ENCODE measurements around the gene ZSCAN2. TPM values are rescaled to one million over a fixed set of nuclear protein-coding genes. Genes with fewer than 3 reads are reported as not detected.
A peak's percentile ranks its signal among the peaks of the same experiment; 100 is the strongest.
"Not testable (repeated sequence)": the region's sequence is repeated elsewhere in the genome, so short reads cannot be mapped to it uniquely, and the experiment has no call there.

The ZSCAN2 gene
- total RNA-seq, 2 donors from 2014 or later, result 2.8 to 4.6 TPM

- Histone ChIP-seq H3K4me1 (ENCODE audit: control insufficient read depth in 1 of 2, low read depth in 2 of 2) (peaks cover 19 to 50% of the 10 kb centered on the region in 2 donors), H3K27me3 (replicated peaks; ENCODE audit: insufficient read depth) (no peaks in the 10 kb centered on the region), H3K9me3 (no peaks in the 10 kb centered on the region), H3K4me3 (peak overlapping the region; percentile 73), H3K27ac (peak overlapping the region; percentile 78 to 82), H3K36me3 (no peaks in the 10 kb centered on the region)
- ATAC-seq (ENCODE audit: insufficient number of reproducible peaks, low FRiP score, low read depth), result no peak
- no peak for DNase-seq (ENCODE audit: low spot score)
- TF ChIP-seq CTCF (IDR thresholded peaks at IDR 0.05), result no peak
Observed at GRCh38 chr15:84631706-84632272, 31.0 kb downstream of the ZSCAN2 start.

GRCh38 chr15:84633311-84634227 lies 32.8 kb downstream of the ZSCAN2 start:
- Histone ChIP-seq H3K9me3 (no peaks in the 10 kb centered on the region), H3K27ac (peak overlapping the region; percentile 78 to 82), H3K4me3 (peak overlapping the region; percentile 73), H3K36me3 (no peaks in the 10 kb centered on the region), H3K4me1 (ENCODE audit: control insufficient read depth in 1 of 2, low read depth in 2 of 2) (peaks cover 19 to 62% of the 10 kb centered on the region in 2 donors), H3K27me3 (replicated peaks; ENCODE audit: insufficient read depth) (no peaks in the 10 kb centered on the region)
- DNase-seq (ENCODE audit: low spot score) (no peak), ATAC-seq (ENCODE audit: insufficient number of reproducible peaks, low FRiP score, low read depth) (peak; percentile 18)
- TF ChIP-seq CTCF (IDR thresholded peaks at IDR 0.05), result no peak

- peak overlapping the region; percentile 73 for H3K4me3 ChIP-seq
- no peak for TF ChIP-seq CTCF (IDR thresholded peaks at IDR 0.05)
- DNase-seq (ENCODE audit: low spot score) (no peak), ATAC-seq (ENCODE audit: insufficient number of reproducible peaks, low FRiP score, low read depth) (no peak)
- peaks cover 19 to 65% of the 10 kb centered on the region in 2 donors for H3K4me1 ChIP-seq (ENCODE audit: control insufficient read depth in 1 of 2, low read depth in 2 of 2)
- H3K27ac ChIP-seq, result peak overlapping the region; percentile 78 to 82
- no peaks in the 10 kb centered on the region for H3K9me3 ChIP-seq
- H3K36me3 ChIP-seq, result no peaks in the 10 kb centered on the region
- H3K27me3 ChIP-seq (replicated peaks; ENCODE audit: insufficient read depth), result no peaks in the 10 kb centered on the region
Observed at GRCh38 chr15:84634228-84634837, 33.5 kb downstream of the ZSCAN2 start.

- Histone ChIP-seq H3K27me3 (replicated peaks; ENCODE audit: insufficient read depth) (no peaks in the 10 kb centered on the region), H3K4me1 (ENCODE audit: control insufficient read depth in 1 of 2, low read depth in 2 of 2) (peaks cover 3 to 39% of the 10 kb centered on the region in 2 donors), H3K36me3 (peaks cover 24% of the 10 kb centered on the region), H3K27ac (peak overlapping the region; percentile 60 to 65), H3K9me3 (no peaks in the 10 kb centered on the region), H3K4me3 (no peak overlapping the region)
- ATAC-seq (ENCODE audit: insufficient number of reproducible peaks, low FRiP score, low read depth) (peak; percentile 53), DNase-seq (ENCODE audit: low spot score) (no peak)
- no peak for TF ChIP-seq CTCF (IDR thresholded peaks at IDR 0.05)
Observed at GRCh38 chr15:84638103-84638502, 37.3 kb downstream of the ZSCAN2 start.

- DNase-seq (ENCODE audit: low spot score); H3K9me3 ChIP-seq; H3K4me3 ChIP-seq; H3K27me3 ChIP-seq (replicated peaks; ENCODE audit: insufficient read depth); H3K27ac ChIP-seq; ATAC-seq (ENCODE audit: insufficient number of reproducible peaks, low FRiP score, low read depth): not testable (repeated sequence)
- H3K36me3 ChIP-seq, result peaks cover 48% of the 10 kb centered on the region
- peaks cover 0 to 15% of the 10 kb centered on the region in 2 donors for H3K4me1 ChIP-seq (ENCODE audit: control insufficient read depth in 1 of 2, low read depth in 2 of 2)
Observed at GRCh38 chr15:84641871-84642270, 41.1 kb downstream of the ZSCAN2 start.

GRCh38 chr15:84642640-84643039 lies 41.8 kb downstream of the ZSCAN2 start:
- Histone ChIP-seq H3K4me1 (ENCODE audit: control insufficient read depth in 1 of 2, low read depth in 2 of 2) (peaks cover 0 to 13% of the 10 kb centered on the region in 2 donors), H3K36me3 (peaks cover 53% of the 10 kb centered on the region)
- not testable (repeated sequence) for H3K4me3 ChIP-seq; H3K27ac ChIP-seq; ATAC-seq (ENCODE audit: insufficient number of reproducible peaks, low FRiP score, low read depth); DNase-seq (ENCODE audit: low spot score); H3K9me3 ChIP-seq; H3K27me3 ChIP-seq (replicated peaks; ENCODE audit: insufficient read depth)

Data from thoracic aorta (tissue), 2 donors.